GM18858 (cell line): ENCODE data around the gene CLCF1.

Experiments used
- ATAC-seq: cut with Tn5 transposase; IDR thresholded peaks from one replicate; pipeline ENCODE4 v1.9.1; 2021; ENCODE audit not compliant: unreplicated experiment

CLCF1 gene

GRCh38 chr11:67376063-67376820, 2.8 kb upstream of the CLCF1 start:
- no peak for ATAC-seq

- no peak for ATAC-seq
Measured at GRCh38 chr11:67375320-67376055, 2.1 kb upstream of the CLCF1 start.

- no peak for ATAC-seq
Measured at GRCh38 chr11:67374571-67375281, 1.3 kb upstream of the CLCF1 start.

GRCh38 chr11:67373648-67374570, 511 bp upstream of the CLCF1 start:
- ATAC-seq = no peak

DNA sequence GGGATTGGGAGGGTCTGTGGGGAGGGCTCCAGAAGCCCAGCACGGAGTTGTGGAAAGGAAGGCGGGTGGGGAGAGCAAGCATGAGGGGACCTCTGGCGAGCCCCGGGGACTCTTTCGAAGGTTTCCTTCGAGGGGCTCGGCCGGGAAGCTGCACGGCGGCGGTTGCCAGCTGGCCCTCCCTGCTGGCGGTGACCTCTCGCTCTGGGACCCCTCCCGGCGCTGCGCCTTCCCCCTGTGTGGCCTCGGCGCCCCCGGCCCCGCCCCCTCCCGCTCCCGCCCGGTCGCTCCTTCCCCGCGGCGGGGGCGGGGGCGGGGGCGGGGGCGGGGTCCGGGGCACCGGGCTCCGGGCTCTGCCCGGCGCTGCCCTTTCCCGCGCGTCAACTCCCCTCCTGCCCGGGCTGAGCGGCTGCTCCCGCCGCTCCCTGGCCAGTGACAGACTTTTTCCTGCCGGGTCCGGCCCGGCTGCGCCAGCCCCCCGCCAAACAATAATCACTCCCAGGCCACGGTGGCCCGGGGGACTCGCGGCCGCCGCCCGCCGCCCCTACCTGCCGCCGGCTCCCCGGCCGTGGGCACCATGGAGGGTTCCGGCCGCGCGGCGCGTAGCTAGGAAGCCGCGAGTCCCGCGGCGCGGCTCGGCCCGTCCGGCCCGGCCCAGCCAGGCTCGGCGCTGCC, 941 bp downstream of the CLCF1 start:
- ATAC-seq = no peak

GRCh38 chr11:67371911-67372320, 1.5 kb downstream of the CLCF1 start:
- no peak for ATAC-seq

- no peak for ATAC-seq
Measured at GRCh38 chr11:67371189-67371910, 2.0 kb downstream of the CLCF1 start.

DNA sequence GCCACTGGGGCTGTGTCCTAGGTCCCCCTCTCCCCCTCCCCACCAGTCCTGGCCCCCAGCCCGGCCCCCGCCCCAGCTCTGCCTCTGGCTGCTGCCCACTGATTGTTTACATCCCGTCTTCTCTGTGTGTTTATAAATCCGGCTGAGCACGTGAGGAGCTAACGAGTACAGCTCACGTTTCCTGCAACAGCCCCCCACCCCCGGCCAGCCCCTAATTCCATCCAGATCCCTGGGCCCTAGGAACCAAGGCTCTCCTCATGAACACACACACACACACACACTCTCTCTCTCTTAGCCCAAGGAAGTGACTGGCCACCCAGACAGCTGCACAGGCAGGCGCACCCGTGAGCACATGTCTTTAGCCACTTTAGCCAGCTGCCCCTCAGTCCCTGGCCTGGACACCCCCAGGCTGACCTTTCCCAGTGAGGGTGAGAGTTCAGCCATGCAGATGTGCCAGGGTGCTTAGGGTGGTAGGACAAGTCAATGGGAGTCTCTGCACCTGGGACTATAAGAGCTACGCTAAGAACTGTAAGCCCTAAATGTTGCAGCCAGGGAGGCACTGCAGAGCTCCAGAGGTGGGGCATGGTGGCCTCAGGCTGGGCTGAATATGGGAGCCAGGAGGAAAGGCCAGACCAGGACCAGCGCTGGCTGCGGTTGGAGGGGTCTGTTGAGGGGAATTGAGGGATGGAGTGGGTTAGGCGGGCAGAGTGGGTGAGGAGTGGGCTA, 2.9 kb downstream of the CLCF1 start:
- no peak for ATAC-seq

DNA sequence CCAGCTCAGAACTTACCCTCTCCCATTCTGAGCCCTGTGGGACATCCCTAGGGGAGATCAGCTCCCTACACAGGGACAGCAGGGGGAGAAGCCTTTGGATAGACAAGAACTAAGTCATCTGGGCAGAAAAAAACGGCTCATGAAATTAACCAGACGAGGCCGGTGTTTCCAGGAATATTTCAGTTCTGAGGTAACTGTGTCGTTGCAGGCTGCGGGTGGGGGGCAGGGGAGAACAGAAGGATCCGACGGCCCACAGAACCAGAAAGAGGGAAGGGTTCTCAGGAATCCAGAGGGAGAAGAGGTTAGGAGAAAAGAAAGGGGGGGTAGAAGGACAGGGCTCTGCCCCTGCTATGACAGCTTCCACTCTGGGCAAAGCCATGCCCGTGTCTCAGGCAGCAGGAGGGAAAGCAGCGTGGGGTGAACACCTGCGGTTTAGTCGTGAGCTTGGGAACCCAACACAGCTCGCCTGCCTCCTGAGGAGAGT, 3.6 kb downstream of the CLCF1 start:
- ATAC-seq = no peak

DNA sequence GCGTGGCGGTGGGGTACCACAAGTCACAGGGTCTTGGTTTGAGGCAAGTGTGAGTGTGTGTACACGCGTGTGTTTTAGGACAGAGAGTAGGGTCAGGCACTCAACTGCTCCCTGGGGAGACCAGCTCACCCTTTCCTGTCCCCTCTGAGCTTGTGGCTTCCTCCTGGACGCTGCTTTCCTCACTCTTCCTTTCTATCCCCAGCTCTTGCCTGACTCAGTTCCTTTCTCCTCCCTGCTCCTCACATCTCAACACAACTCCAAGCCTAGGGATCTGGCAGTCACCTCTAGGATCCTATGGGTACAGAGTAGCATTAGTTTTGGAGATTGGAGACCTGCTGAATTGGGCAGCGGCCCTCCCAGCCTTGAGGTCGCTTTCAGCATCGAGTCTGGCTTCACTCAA, 4.1 kb downstream of the CLCF1 start:
- no peak for ATAC-seq

DNA sequence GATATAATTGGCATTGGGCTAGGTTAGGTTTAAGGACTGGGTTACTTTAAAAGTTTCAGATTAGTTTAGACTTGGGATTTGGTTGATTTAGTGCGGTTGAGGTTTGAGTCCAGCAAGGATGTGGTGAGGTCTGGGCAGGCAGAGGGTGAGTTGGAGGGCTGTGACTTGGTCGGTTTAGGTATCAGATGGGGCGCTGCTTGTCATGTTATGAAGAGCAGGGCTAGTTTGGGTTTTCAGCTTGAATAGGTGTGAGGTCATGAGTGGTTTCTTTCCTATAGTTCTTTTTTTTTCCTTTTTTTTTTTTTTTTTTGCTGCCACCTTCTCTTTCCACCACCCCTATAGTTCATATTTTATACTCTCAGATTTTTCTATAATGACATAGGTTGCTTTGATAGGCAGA, 4.8 kb downstream of the CLCF1 start:
- ATAC-seq = peak; percentile 34

DNA sequence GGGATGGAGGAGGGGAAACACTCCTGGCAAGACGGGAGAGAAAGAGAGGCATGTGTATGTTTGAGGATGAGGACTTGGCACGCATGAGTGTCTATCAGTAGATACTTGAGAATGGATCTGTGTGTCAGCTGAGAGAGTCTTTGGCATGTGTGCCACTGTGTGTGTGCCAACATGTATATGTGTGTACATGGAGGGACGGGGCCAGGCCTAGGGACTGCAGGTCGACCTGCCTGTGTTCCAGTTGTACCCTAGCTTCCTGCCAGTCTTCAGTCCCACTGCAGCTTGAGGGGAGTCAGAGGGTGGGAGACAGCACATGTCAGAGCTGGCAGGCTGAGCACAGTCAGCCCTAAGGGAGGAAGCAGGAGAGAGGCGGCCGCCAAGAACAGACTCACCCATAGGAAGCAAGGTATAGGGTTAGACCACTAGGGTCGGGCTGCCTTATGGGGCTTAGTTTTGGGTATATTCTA, 5.6 kb downstream of the CLCF1 start:
- no peak for ATAC-seq

DNA sequence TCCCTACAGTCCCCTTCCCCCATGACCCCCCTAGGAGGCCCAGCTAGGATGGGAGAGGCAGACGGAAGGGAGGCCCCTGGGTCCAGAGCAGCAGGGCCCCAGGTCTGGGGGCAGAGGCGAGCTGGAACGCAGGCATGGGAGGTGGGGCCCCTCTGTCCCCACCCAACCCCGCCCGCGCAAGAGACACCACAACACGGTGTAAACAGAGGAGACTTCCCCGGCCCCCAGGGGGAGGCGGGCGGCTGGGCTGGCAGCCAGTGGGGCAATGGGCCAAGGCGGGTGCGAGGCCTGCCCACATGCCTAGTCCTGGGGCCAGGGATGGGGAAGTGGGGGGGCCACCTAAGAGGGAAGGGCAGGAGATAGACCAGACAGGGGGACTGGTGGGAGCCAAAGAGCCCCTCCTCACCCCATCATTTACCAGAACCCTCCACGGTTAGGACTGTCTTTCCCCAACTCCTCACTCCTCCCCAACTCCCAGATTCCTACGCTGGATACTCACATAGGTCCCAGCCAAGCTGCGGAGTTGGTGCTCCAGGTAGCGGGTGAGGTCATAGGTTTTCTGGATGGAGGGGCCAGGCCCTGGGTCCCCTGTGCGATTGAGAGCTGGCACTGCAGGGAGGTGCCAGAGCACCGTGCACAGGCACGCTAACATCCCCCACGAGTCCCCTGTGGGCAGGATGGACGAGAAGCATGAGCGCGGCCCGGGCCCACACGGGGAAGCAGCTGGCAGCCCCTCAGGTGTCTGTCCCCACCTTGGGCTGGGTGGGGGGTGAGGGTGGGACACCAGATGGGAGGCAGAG, 6.2 kb downstream of the CLCF1 start:
- ATAC-seq = no peak

- no peak for ATAC-seq
Measured at GRCh38 chr11:67366546-67366945, 6.9 kb downstream of the CLCF1 start.

DNA sequence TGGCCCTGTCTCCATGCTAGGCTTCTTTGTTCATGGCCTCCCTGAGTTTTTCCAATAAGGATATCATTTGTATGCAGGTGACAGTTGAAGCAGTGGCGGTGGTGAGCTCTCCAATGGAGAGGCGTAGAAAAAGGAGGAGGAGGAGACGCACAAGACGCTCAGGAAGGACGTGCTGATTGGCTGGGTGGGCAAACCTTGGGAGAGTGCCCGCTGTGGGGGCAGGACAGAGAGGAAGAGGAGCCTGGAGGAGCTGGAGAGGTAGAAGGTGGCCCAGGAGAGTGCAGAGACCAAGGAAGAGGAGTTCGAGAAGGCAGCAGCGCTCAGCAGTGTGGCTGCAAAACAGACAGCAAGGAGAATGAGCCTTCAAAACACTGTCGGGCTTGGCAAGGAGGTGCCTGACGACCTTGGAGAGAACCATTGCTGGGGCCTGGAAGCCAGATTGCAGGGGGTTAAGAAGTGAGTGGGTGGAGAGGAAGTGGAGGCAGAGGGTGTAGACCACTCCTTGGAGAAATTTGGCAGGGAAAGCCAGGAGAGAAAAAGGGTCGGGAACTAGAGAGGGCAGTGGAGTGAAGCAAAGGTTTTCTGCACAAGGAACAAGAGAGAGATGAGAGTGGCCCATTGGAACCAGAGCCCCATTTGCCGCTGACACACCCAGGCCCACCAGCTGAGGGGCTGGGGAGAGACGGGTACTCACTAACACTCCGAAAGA, 7.5 kb downstream of the CLCF1 start:
- ATAC-seq = no peak

GRCh38 chr11:67364783-67365722, 8.3 kb downstream of the CLCF1 start:
- no peak for ATAC-seq
